SK-N-SH (cell line): Measurements from ENCODE around the gene BTG4. TPM values are rescaled to one million over a fixed set of nuclear protein-coding genes. Genes with fewer than 3 reads are reported as not detected.

ENCODE experiments used
- ELF1 ChIP-seq: IDR thresholded peaks from 2 replicates; pipeline ENCODE4 v1.4.0; 2012
- EP300 ChIP-seq, 2 experiments: IDR thresholded peaks; 2 replicates each; pipeline versions ENCODE4 v1.4.0 to v1.6.1; 2012; ENCODE audit warnings: borderline replicate concordance in 1 of 2, low read depth in 1 of 2, low read length in 1 of 2
- EZH2phosphoT487 ChIP-seq: fragments of 200-600 bp; sonication (generic); IDR thresholded peaks from 2 replicates; pipeline ENCODE4 v1.6.1; 2017; ENCODE audit warnings: low read depth, mixed run types, mild to moderate bottlenecking, antibody characterized with exemption, moderate library complexity, borderline replicate concordance
- FOSL2 ChIP-seq: IDR thresholded peaks from 2 replicates; pipeline ENCODE4 v1.4.0; 2012; ENCODE audit warnings: low read depth, mild to moderate bottlenecking, moderate library complexity, borderline replicate concordance
- FOXJ3 ChIP-seq: sonication (generic); formaldehyde crosslinking; IDR thresholded peaks from 2 replicates; pipeline ENCODE4 v1.5.1; 2020; ENCODE audit warnings: mild to moderate bottlenecking, missing genetic modification reagents
- FOXM1 ChIP-seq: IDR thresholded peaks from 2 replicates; pipeline ENCODE4 v1.4.0; 2012; ENCODE audit warnings: low read depth, mild to moderate bottlenecking
- GABPA ChIP-seq: IDR thresholded peaks from 2 replicates; pipeline ENCODE4 v1.4.0; 2012; ENCODE audit warnings: low read depth, mild to moderate bottlenecking
- GATA2 ChIP-seq: sonication (generic); formaldehyde crosslinking; IDR thresholded peaks from 2 replicates; pipeline ENCODE4 v1.5.0; 2020; ENCODE audit warnings: mild to moderate bottlenecking, missing genetic modification reagents
- JUND ChIP-seq: IDR thresholded peaks from 2 replicates; pipeline ENCODE4 v1.4.0; 2012
- MEF2A ChIP-seq: IDR thresholded peaks from 2 replicates; pipeline ENCODE4 v1.4.0; 2012; ENCODE audit warnings: low read depth, borderline replicate concordance
- MXI1 ChIP-seq: IDR thresholded peaks from 2 replicates; pipeline ENCODE4 v1.6.1; 2012; ENCODE audit warnings: mild to moderate bottlenecking, low read depth, low read length, improper control_type of control experiment
- NFIC ChIP-seq: IDR thresholded peaks from 2 replicates; pipeline ENCODE4 v1.4.0; 2012; ENCODE audit warnings: borderline replicate concordance
- NRF1 ChIP-seq: IDR thresholded peaks from 2 replicates; pipeline ENCODE4 v1.6.1; 2012; ENCODE audit warnings: low read depth, mild to moderate bottlenecking, low read length
- PBX3 ChIP-seq: IDR thresholded peaks from 2 replicates; pipeline ENCODE4; 2012
- POLR2AphosphoS5 ChIP-seq: IDR thresholded peaks from 2 replicates; pipeline ENCODE4 v1.6.1; 2012; ENCODE audit warnings: low read depth, low read length
- RAD21 ChIP-seq: IDR thresholded peaks from 2 replicates; pipeline ENCODE4 v1.6.1; 2012; ENCODE audit warnings: mild to moderate bottlenecking, low read length
- RCOR1 ChIP-seq: fragments of 150-350 bp; IDR thresholded peaks from 2 replicates; pipeline ENCODE4 v1.6.1; 2017; ENCODE audit warnings: antibody characterized with exemption, low read length
- REST ChIP-seq: IDR thresholded peaks from 2 replicates; pipeline ENCODE4 v1.6.1; 2012; ENCODE audit warnings: mild to moderate bottlenecking, low read depth, low read length, moderate library complexity
- RFX5 ChIP-seq: IDR thresholded peaks from 2 replicates; pipeline ENCODE4 v1.6.1; 2012; ENCODE audit warnings: mild to moderate bottlenecking, improper control_type of control experiment, low read length
- RXRA ChIP-seq: IDR thresholded peaks from 2 replicates; pipeline ENCODE4 v1.4.0; 2012; ENCODE audit warnings: low read depth, mild to moderate bottlenecking, borderline replicate concordance
- SMC3 ChIP-seq: IDR thresholded peaks from 2 replicates; pipeline ENCODE4 v1.6.1; 2012; ENCODE audit warnings: low read depth, low read length, improper control_type of control experiment
- TAF1 ChIP-seq: IDR thresholded peaks from 2 replicates; pipeline ENCODE4 v1.6.1; 2012; ENCODE audit warnings: low read depth, mild to moderate bottlenecking, low read length, moderate library complexity, borderline replicate concordance
- TCF12 ChIP-seq: IDR thresholded peaks from 2 replicates; pipeline ENCODE4 v1.4.0; 2012
- TEAD4 ChIP-seq: IDR thresholded peaks from 2 replicates; pipeline ENCODE4 v1.4.0; 2012; ENCODE audit warnings: mild to moderate bottlenecking, borderline replicate concordance; ENCODE audit not compliant: insufficient read depth
- polyA plus RNA-seq, 3 experiments: library from polyadenylated mRNA; depleted of rRNA; stranded (reverse); fragments of >200 nt; gene quantifications; 2 replicates each; pipeline ENCODE4 v1.2.3, GENCODE V29; 2012
- TF ChIP-seq, protein P1 (sequence below): IDR thresholded peaks from 2 replicates; pipeline ENCODE4 v1.4.0; 2012; ENCODE audit warnings: low read depth
- TF ChIP-seq, protein P2 (sequence below): fragments of 150-350 bp; IDR thresholded peaks from 2 replicates; pipeline ENCODE4 v1.6.1; 2017; ENCODE audit warnings: antibody characterized with exemption, low read length, low read depth, borderline replicate concordance
- TF ChIP-seq, protein P3 (sequence below): fragments of 150-350 bp; IDR thresholded peaks from 2 replicates; pipeline ENCODE4 v1.6.1; 2016; ENCODE audit warnings: mild to moderate bottlenecking, low read depth, low read length

Gene BTG4
- polyA plus RNA-seq, 1 of the 3 experiments (the other 2 are of a cell fraction): 0.26 TPM

- TF ChIP-seq RFX5 (no peak), NRF1 (no peak), RAD21 (no peak), EP300 (IDR thresholded peaks at IDR 0.05; ENCODE audit: borderline replicate concordance in 1 of 2, low read depth in 1 of 2, low read length in 1 of 2) (peak in 1 of 2 experiments; percentile 73; a peak in 1 of 4 replicates), PBX3 (peak; percentile 80), MXI1 (no peak), GATA2 (CRISPR knock-in tag) (no peak), RXRA (peak; percentile 81; the same call in 1 of the 2 replicates), EZH2phosphoT487 (no peak), TCF12 (peak; percentile 73), POLR2AphosphoS5 (peak; percentile 44; the same call in 1 of the 2 replicates), ELF1 (no peak), TEAD4 (0 out of 2 replicates have a peak, but pooled peaks have one; percentile 46), SMC3 (no peak), NFIC (peak; percentile 49; the same call in 1 of the 2 replicates), TAF1 (no peak), JUND (peak; percentile 77), REST (no peak), FOXM1 (no peak), FOXJ3 (CRISPR knock-in tag) (no peak), RCOR1 (no peak), FOSL2 (peak; percentile 73), GABPA (no peak), MEF2A (no peak)
- TF ChIP-seq, protein P1, sequence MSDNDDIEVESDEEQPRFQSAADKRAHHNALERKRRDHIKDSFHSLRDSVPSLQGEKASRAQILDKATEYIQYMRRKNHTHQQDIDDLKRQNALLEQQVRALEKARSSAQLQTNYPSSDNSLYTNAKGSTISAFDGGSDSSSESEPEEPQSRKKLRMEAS: 0 out of 2 replicates have a peak, but pooled peaks have one; percentile 27
- TF ChIP-seq, protein P2, sequence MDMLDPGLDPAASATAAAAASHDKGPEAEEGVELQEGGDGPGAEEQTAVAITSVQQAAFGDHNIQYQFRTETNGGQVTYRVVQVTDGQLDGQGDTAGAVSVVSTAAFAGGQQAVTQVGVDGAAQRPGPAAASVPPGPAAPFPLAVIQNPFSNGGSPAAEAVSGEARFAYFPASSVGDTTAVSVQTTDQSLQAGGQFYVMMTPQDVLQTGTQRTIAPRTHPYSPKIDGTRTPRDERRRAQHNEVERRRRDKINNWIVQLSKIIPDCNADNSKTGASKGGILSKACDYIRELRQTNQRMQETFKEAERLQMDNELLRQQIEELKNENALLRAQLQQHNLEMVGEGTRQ: no peak
- TF ChIP-seq, protein P3, sequence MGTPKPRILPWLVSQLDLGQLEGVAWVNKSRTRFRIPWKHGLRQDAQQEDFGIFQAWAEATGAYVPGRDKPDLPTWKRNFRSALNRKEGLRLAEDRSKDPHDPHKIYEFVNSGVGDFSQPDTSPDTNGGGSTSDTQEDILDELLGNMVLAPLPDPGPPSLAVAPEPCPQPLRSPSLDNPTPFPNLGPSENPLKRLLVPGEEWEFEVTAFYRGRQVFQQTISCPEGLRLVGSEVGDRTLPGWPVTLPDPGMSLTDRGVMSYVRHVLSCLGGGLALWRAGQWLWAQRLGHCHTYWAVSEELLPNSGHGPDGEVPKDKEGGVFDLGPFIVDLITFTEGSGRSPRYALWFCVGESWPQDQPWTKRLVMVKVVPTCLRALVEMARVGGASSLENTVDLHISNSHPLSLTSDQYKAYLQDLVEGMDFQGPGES: no peak
These were observed 14.3 kb upstream of the BTG4 start (continued) for GRCh38 chr11:111526501-111526900.
